Loucy (cell line): Measurements from ENCODE around the gene MRPS9.
A peak's percentile ranks its signal among the peaks of the same experiment; 100 is the strongest.

Experiments used
- H2AFZ ChIP-seq: fragments of 200-600 bp; sonication (generic); 2 replicates; pipeline ENCODE4 v1.6.0; 2016; ENCODE audit warnings: antibody characterized with exemption, mild to moderate bottlenecking, low read length, moderate library complexity
- H3F3A ChIP-seq: fragments of 200-600 bp; 2 replicates; pipeline ENCODE4 v1.6.0; 2016; ENCODE audit warnings: antibody characterized with exemption, low read depth, mild to moderate bottlenecking
- H3K27me3 ChIP-seq: fragments of 200-600 bp; sonication (generic); 2 replicates; pipeline ENCODE4 v1.6.1; 2014; ENCODE audit warnings: low read length, mild to moderate bottlenecking; ENCODE audit not compliant: insufficient read depth, poor library complexity, severe bottlenecking
- H3K36me3 ChIP-seq: fragments of 200-600 bp; sonication (generic); 2 replicates; pipeline ENCODE4 v1.6.1; 2016; ENCODE audit warnings: low read length; ENCODE audit not compliant: insufficient read depth
- H3K4me1 ChIP-seq: fragments of 200-600 bp; sonication (generic); 2 replicates; pipeline ENCODE4 v1.5.1; 2014; ENCODE audit warnings: low read length, mild to moderate bottlenecking; ENCODE audit not compliant: insufficient read depth, poor library complexity, severe bottlenecking
- H3K4me2 ChIP-seq: fragments of 200-600 bp; sonication (generic); 2 replicates; pipeline ENCODE4 v1.6.0; 2014; ENCODE audit warnings: antibody characterized with exemption, low read length, low read depth, mild to moderate bottlenecking; ENCODE audit not compliant: poor library complexity, severe bottlenecking
- H3K4me3 ChIP-seq: fragments of 200-600 bp; sonication (generic); 2 replicates; pipeline ENCODE4 v1.5.1; 2014; ENCODE audit warnings: low read length, mild to moderate bottlenecking, mixed read lengths; ENCODE audit not compliant: poor library complexity, severe bottlenecking
- H3K79me2 ChIP-seq: fragments of 200-600 bp; sonication (generic); 2 replicates; pipeline ENCODE4 v1.6.1; 2014; ENCODE audit warnings: low read length; ENCODE audit not compliant: insufficient read depth
- H3K9ac ChIP-seq: fragments of 200-600 bp; sonication (generic); 2 replicates; pipeline ENCODE4 v1.6.0; 2014; ENCODE audit warnings: mild to moderate bottlenecking, low read depth, low read length, moderate library complexity; ENCODE audit not compliant: poor library complexity, severe bottlenecking
- H3K9me2 ChIP-seq: fragments of 200-600 bp; sonication (generic); replicated peaks from 2 replicates; pipeline ENCODE4 v1.6.1; 2016; ENCODE audit warnings: low read depth, low read length, mixed read lengths
- H3K9me3 ChIP-seq: fragments of 200-600 bp; sonication (generic); 2 replicates; pipeline ENCODE4 v1.6.1; 2014; ENCODE audit warnings: mild to moderate bottlenecking, antibody characterized with exemption, low read length, low read depth; ENCODE audit not compliant: insufficient read depth
- H4K20me1 ChIP-seq: fragments of 200-600 bp; sonication (generic); 2 replicates; pipeline ENCODE4 v1.6.0; 2014; ENCODE audit warnings: antibody characterized with exemption, low read length, mild to moderate bottlenecking; ENCODE audit not compliant: insufficient read depth, poor library complexity, severe bottlenecking
- EZH2phosphoT487 ChIP-seq: fragments of 200-600 bp; IDR thresholded peaks from 2 replicates; pipeline ENCODE4 v1.6.1; 2018; ENCODE audit warnings: antibody characterized with exemption, mild to moderate bottlenecking, moderate library complexity, borderline replicate concordance
- TF ChIP-seq, protein P1 (sequence below): fragments of 200-600 bp; sonication (generic); conservative IDR thresholded peaks from 2 replicates; pipeline ENCODE4 v1.5.1; 2014; ENCODE audit warnings: mild to moderate bottlenecking, antibody characterized with exemption, low read length

The MRPS9 gene

DNA sequence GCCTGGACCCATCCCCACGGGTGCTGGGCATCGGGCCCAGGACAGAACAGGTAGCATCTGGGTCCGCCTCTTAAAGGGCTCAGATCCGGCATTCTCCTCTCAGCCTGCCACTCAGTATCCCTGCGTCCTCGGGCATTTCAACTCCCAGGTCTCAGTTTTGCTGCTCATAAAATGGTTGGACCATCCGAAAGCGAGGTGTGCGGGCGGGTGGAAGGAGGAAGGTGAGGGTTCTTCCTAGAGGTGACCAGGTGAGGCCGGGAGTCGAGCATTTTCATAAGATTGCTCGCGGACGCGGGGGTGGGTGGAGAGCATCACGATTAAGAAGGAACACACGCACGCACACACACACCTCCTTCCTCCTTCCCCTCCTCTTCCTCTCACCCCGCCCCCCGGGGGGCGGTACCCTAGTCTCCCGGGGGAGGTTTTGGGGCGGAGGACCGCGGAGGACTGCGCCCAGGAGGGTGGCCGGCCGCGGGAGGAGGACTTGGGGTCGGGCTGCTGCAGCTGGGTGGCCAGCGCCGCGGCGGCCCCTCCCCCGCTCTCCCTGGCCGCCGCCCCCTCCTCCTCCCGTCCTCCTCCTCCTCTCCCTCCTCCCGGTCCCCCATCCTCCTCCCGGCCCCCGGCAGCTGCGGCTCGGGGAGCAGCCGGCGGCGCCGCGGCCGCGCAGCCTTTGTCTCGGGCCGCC, 105.7 kb downstream of the MRPS9 start:
- peak overlapping the region; percentile 70 for H3K4me3 ChIP-seq
- H3K9me2 ChIP-seq, result no peaks in the 10 kb centered on the region
- H3K4me2 ChIP-seq, result peak overlapping the region; percentile 70

DNA sequence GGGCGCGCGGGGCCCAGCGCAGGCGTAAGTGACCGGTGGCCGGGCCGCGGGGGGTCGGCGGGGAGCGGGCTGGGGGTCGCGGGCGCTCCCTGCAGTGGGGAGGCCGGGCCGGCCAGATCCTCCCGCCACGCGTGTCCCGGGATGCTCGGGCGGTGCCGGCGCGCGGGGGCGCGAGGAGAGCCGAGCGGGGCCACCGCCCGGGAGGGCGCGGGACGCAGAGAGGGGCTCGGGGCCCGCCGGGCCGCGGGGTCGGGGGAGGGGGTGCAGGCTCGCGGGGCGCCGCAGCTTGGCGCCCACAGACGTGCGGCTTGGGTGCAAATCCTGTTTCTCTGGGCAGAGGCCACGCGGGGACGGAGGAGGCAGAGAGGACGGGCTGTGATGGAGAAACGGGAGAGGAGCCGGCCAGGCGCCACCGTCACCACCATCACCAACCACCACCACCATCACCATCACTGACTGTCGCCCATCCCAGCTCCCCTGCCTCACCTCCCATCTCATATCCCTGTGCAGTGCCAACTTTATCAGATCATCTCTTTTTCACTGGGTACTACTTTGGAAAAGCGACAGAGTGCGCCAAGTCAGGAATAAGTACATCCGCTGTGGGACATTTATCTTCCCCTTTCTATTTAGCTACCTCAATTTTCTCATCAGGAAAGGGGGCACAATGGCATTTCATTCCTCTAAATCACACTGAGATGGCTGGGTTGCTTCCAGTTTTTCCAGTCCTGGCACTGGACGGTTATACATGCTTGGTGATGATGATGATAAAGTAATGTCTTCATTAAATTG, 106.5 kb downstream of the MRPS9 start:
- Histone ChIP-seq H3K4me3 (peak overlapping the region; percentile 70), H3K9me3 (no peaks in the 10 kb centered on the region), H3K9ac (no peak overlapping the region), H3F3A (no peaks in the 10 kb centered on the region), H3K36me3 (no peaks in the 10 kb centered on the region), H3K4me1 (peaks cover 7% of the 10 kb centered on the region), H3K79me2 (no peaks in the 10 kb centered on the region), H3K4me2 (peak overlapping the region; percentile 70), H3K27me3 (no peaks in the 10 kb centered on the region), H2AFZ (no peak overlapping the region; the same call in 1 of the 2 replicates), H4K20me1 (no peaks in the 10 kb centered on the region), H3K9me2 (no peaks in the 10 kb centered on the region)
- TF ChIP-seq, protein P1, sequence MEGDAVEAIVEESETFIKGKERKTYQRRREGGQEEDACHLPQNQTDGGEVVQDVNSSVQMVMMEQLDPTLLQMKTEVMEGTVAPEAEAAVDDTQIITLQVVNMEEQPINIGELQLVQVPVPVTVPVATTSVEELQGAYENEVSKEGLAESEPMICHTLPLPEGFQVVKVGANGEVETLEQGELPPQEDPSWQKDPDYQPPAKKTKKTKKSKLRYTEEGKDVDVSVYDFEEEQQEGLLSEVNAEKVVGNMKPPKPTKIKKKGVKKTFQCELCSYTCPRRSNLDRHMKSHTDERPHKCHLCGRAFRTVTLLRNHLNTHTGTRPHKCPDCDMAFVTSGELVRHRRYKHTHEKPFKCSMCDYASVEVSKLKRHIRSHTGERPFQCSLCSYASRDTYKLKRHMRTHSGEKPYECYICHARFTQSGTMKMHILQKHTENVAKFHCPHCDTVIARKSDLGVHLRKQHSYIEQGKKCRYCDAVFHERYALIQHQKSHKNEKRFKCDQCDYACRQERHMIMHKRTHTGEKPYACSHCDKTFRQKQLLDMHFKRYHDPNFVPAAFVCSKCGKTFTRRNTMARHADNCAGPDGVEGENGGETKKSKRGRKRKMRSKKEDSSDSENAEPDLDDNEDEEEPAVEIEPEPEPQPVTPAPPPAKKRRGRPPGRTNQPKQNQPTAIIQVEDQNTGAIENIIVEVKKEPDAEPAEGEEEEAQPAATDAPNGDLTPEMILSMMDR, result no peak
- TF ChIP-seq EZH2phosphoT487, result no peak

More for the DNA sequence above, 105.7 kb downstream of the MRPS9 start:
- Histone ChIP-seq H2AFZ (peak overlapping the region; percentile 93), H3K4me1 (peaks cover 7% of the 10 kb centered on the region), H4K20me1 (no peaks in the 10 kb centered on the region), H3K27me3 (no peaks in the 10 kb centered on the region), H3K9ac (no peak overlapping the region), H3F3A (no peaks in the 10 kb centered on the region), H3K36me3 (no peaks in the 10 kb centered on the region), H3K79me2 (no peaks in the 10 kb centered on the region), H3K9me3 (no peaks in the 10 kb centered on the region)
- TF ChIP-seq, protein P1, result no peak
- no peak for TF ChIP-seq EZH2phosphoT487

DNA sequence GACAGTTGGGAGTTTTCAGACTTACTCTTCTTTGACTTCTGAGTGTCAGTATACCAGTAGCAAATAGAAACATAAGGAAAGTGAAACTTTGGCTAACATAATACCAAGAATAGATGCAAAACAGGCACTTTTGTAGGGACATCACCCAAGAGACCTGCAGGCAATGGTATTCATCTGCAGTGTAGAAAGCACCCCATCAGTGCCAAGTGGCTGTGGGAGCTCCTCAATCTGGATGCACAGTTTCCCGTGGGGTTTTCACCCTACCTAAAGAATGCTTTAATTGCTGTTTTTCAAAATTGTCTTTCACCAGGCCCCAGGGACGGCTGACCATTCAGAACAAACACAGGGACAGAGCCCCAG, 107.1 kb downstream of the MRPS9 start:
- Histone ChIP-seq H4K20me1 (no peaks in the 10 kb centered on the region), H3F3A (no peaks in the 10 kb centered on the region), H3K4me2 (peak overlapping the region; percentile 57), H3K27me3 (no peaks in the 10 kb centered on the region), H2AFZ (no peak overlapping the region), H3K36me3 (no peaks in the 10 kb centered on the region), H3K4me1 (peaks cover 7% of the 10 kb centered on the region), H3K9ac (no peak overlapping the region), H3K4me3 (peak overlapping the region; percentile 52), H3K9me2 (no peaks in the 10 kb centered on the region), H3K79me2 (no peaks in the 10 kb centered on the region), H3K9me3 (no peaks in the 10 kb centered on the region)
- no peak for TF ChIP-seq EZH2phosphoT487
